ENCODE data around the gene VPS33B. TPM values are rescaled to one million over a fixed set of nuclear protein-coding genes. Genes with fewer than 3 reads are reported as not detected.
A peak's percentile ranks its signal among the peaks of the same experiment; 100 is the strongest.

VPS33B gene
- total RNA-seq, 1 donor from 2014 or later, result 4.8 TPM

DNA sequence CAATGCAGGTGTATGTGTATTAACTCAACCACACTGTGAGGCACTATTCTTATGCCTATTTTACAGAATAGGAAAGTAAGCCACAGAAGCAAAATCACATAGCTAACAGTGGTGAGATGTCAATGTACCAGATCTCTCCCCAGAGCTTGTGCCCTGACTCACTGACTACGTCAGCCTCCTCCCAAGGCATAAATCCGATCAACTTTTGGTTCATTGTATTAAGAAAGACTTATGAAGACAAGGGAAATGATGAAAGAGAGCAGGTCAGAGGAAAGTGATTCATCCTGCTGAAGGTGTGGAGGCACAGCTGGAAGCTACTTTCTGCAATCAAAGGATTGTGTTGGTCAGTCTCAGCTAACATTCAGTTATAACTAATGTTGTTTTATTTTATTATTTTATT lies 44.6 kb upstream of the VPS33B start:
- Histone ChIP-seq H3K4me1 (no peaks in the 10 kb centered on the region), H3K9me3 (replicated peaks) (peaks cover 6% of the 10 kb centered on the region), H3K36me3 (no peaks in the 10 kb centered on the region), H3K27me3 (ENCODE audit: low read depth) (peaks cover 20% of the 10 kb centered on the region), H3K4me3 (no peak overlapping the region), H3K27ac (replicated peaks) (no peak overlapping the region)
- TF ChIP-seq, protein P1, sequence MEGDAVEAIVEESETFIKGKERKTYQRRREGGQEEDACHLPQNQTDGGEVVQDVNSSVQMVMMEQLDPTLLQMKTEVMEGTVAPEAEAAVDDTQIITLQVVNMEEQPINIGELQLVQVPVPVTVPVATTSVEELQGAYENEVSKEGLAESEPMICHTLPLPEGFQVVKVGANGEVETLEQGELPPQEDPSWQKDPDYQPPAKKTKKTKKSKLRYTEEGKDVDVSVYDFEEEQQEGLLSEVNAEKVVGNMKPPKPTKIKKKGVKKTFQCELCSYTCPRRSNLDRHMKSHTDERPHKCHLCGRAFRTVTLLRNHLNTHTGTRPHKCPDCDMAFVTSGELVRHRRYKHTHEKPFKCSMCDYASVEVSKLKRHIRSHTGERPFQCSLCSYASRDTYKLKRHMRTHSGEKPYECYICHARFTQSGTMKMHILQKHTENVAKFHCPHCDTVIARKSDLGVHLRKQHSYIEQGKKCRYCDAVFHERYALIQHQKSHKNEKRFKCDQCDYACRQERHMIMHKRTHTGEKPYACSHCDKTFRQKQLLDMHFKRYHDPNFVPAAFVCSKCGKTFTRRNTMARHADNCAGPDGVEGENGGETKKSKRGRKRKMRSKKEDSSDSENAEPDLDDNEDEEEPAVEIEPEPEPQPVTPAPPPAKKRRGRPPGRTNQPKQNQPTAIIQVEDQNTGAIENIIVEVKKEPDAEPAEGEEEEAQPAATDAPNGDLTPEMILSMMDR (IDR thresholded peaks at IDR 0.05; ENCODE audit: borderline replicate concordance), result no peak
- DNase-seq, result no peak
- intact Hi-C loops (cut with micrococcal nuclease), result loop anchor here (10.0 kb wide), 1 partner anchor 78 kb away; no protein-coding TSS in a partner anchor

DNA sequence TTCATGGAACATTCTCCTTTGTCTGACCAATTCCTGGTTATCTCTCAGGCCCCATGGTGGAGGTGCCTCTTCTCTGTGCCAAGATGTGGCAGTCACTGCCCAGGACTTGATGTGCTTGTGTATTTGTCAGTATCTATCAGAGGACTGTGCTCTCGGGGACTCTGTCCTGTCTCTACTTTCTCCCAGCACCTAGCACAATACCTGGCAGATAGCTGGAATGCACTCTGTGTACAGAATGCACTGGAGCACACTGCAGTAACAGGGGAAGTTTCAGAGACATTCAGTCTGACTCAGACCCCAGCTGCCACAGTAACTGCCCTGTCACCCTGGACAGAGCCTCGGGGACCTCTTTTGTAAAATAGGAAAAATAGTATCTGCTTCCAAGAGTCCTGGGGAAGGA lies 43.1 kb upstream of the VPS33B start:
- TF ChIP-seq, protein P1 (IDR thresholded peaks at IDR 0.05; ENCODE audit: borderline replicate concordance), result no peak
- Histone ChIP-seq H3K4me3 (no peak overlapping the region), H3K27me3 (ENCODE audit: low read depth) (peaks cover 9% of the 10 kb centered on the region), H3K4me1 (no peaks in the 10 kb centered on the region), H3K9me3 (replicated peaks) (peaks cover 6% of the 10 kb centered on the region), H3K27ac (replicated peaks) (no peak overlapping the region), H3K36me3 (no peaks in the 10 kb centered on the region)
- intact Hi-C loops (cut with micrococcal nuclease), result loop anchor here (10.0 kb wide), 1 partner anchor 79 kb away; no protein-coding TSS in a partner anchor
- DNase-seq, result no peak

DNA sequence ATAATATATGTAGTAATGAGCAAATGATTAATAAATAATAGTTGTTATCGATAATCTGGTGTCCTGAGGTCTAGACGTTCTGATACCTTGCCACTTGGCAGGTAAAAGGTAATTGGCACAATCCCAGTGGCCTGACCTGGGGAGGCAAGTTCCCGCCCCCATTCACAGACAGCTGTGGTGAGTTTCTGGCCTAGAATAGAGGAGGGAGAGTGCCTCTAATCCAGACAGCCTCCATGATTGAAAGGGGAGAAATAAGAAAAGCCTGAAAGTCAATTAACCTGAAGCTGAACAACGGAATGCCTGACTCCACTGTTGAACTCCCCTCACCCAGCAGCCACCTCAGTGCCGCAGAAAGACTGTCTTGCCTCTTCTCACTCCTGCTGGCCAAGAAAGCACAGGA lies 39.6 kb upstream of the VPS33B start:
- H3K27ac ChIP-seq (replicated peaks), result no peak overlapping the region
- H3K4me3 ChIP-seq, result no peak overlapping the region
- peaks cover 6% of the 10 kb centered on the region for H3K9me3 ChIP-seq (replicated peaks)
- peaks cover 30% of the 10 kb centered on the region for H3K27me3 ChIP-seq (ENCODE audit: low read depth)
- DNase-seq, result no peak
- intact Hi-C loops (cut with micrococcal nuclease), result loop anchor here (10.0 kb wide), 1 partner anchor 83 kb away; no protein-coding TSS in a partner anchor
- TF ChIP-seq, protein P1 (IDR thresholded peaks at IDR 0.05; ENCODE audit: borderline replicate concordance), result no peak
- no peaks in the 10 kb centered on the region for H3K36me3 ChIP-seq
- no peaks in the 10 kb centered on the region for H3K4me1 ChIP-seq

DNA sequence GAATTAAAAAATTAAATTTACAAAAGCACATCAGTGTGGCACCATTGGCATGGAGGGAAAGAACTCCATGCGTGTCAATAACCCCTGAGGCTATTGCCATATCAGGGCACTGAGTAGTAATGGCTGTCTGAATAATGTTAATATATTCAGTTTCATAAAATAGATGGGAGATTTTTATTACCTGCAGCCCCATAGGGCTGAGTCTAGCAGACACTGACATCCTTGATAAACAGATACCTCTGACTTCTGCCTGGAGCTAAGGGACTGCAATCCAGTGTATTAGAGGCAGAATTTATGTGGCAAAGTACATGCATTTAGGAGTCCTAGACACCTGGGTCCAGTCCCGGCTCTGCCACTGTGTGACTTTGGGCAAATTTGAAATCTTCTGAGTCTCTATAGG lies 38.8 kb upstream of the VPS33B start:
- Histone ChIP-seq H3K36me3 (no peaks in the 10 kb centered on the region), H3K27me3 (ENCODE audit: low read depth) (peaks cover 34% of the 10 kb centered on the region), H3K4me3 (no peak overlapping the region), H3K4me1 (peaks cover 1% of the 10 kb centered on the region), H3K9me3 (replicated peaks) (peaks cover 6% of the 10 kb centered on the region), H3K27ac (replicated peaks) (no peak overlapping the region)
- no peak for DNase-seq
- TF ChIP-seq, protein P1 (IDR thresholded peaks at IDR 0.05; ENCODE audit: borderline replicate concordance), result no peak
- intact Hi-C loops (cut with micrococcal nuclease), result loop anchor here (10.0 kb wide), 1 partner anchor 84 kb away; no protein-coding TSS in a partner anchor

DNA sequence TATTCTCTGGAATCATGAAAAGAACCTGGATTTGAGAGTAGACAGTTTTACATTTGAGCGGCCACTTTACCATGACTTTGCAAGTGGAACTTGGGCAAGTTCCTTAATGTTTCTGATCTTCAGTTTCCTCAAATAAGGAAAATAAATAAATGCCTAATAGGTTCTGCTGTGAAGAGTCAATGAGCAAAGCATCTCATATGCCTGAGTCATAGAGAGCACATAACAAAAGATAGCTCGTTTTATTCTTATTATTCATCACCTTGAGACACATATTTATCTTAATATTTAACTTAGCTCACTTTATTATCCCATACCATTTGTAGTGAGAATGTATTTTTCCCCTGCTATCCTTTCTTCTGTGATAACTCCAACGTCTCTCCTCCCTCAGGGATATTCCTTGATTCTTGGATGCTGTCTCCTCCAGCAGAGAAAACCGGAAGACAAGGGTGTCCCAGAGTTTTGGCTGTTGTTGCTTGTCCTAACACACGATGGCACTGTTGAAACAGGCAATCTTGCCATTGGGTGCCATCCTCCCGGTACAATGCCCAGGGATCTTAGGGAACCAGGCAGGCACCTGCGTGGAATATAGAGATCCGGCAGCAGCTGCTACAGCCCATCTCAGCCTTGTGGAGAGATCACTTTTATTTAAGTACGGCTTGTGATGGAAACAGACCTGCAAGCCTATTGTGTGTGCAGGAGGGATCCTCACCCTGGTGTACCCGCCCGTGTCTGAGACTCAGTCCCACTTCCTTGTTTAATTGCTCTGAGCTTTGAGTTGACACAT lies 33.3 kb upstream of the VPS33B start:
- H3K4me1 ChIP-seq, result peaks cover 5% of the 10 kb centered on the region
- H3K9me3 ChIP-seq (replicated peaks), result no peaks in the 10 kb centered on the region
- H3K27ac ChIP-seq (replicated peaks), result no peak overlapping the region
- intact Hi-C loops (cut with micrococcal nuclease), result loop anchor here (5.0 kb wide), 3 partner anchors 167 to 217 kb away; no protein-coding TSS in a partner anchor
- H3K36me3 ChIP-seq, result no peaks in the 10 kb centered on the region
- H3K27me3 ChIP-seq (ENCODE audit: low read depth), result peaks cover 70% of the 10 kb centered on the region
- peak; percentile 24 for DNase-seq
- no peak overlapping the region for H3K4me3 ChIP-seq
- TF ChIP-seq, protein P1 (IDR thresholded peaks at IDR 0.05; ENCODE audit: borderline replicate concordance), result peak; percentile 84
